Lower leg skin (tissue), 4 donors: ENCODE data around the gene CSNK1A1. TPM values are rescaled to one million over a fixed set of nuclear protein-coding genes. Genes with fewer than 3 reads are reported as not detected.
"Not testable (repeated sequence)": the region's sequence is repeated elsewhere in the genome, so short reads cannot be mapped to it uniquely, and the experiment has no call there.

Source experiments
- DNase-seq, 2 donors: peaks; one replicate each; pipeline ENCODE4 v3.0.0-alpha.2; 2019; ENCODE audit warnings: low spot score in 2 of 2
- H3K4me3 ChIP-seq: fragments of 200-600 bp; sonication (generic); 2 replicates; pipeline ENCODE4 v1.5.1; 2017; ENCODE audit warnings: mild to moderate bottlenecking, low read depth; ENCODE audit not compliant: poor library complexity, severe bottlenecking
- CTCF ChIP-seq, 3 donors: fragments of 450-650 bp; IDR thresholded peaks; one replicate each; pipeline ENCODE4 v1.5.1; 2016; ENCODE audit warnings: antibody characterized with exemption in 3 of 3, mild to moderate bottlenecking in 3 of 3, moderate library complexity in 2 of 3
- POLR2A ChIP-seq, 2 donors: fragments of 450-650 bp; IDR thresholded peaks; one replicate each; pipeline ENCODE4 v1.6.1; 2016 to 2017; ENCODE audit warnings: antibody characterized with exemption in 2 of 2, mild to moderate bottlenecking in 1 of 2, moderate library complexity in 1 of 2
- WGBS, 2 donors: methylation state at CpG; one replicate each; pipeline ENCODE4 v1.1.5; 2018; 5-methylcytosine and 5-hydroxymethylcytosine counted together
- intact Hi-C: fragments of 100-400 bp; cut with DNase I; formaldehyde crosslinking; loops from one replicate; pipeline ENCODE4 v1.15.0; 2023; ENCODE audit warnings: low total_unique reads
- total RNA-seq, 4 donors: library from RNA; depleted of rRNA; stranded (reverse); fragments of >200 nt; gene quantifications; one replicate each; pipeline ENCODE4 v1.1.0, GENCODE V29; 2016

Gene CSNK1A1
- total RNA-seq, 4 donors from 2014 or later = 270 to 297 (median 282) TPM

DNA sequence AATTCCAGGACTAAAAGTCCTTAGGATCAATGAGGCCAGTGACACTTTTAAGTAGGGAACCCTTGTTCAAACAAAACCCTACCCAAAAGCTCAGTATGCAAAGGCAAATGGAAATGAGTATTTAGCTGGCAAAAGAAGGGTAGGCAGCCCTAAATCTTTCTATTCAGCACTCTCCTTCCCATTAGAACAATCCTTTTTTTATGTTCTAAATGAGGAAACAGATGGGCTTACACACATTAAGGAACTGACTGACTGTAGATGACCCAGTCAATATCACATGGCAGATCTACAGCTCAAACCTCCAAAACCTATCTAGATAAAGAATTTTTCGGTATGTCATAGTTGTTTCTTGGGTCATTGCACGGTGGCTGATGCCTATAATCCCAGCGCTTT, 7.2 kb downstream of the CSNK1A1 start:
- no peak for DNase-seq
- no peak overlapping the region for H3K4me3 ChIP-seq
- intact Hi-C loops = no loop called here
- WGBS, 2 donors = 66 to 68% methylated on average over 3 of the region's 3 CpGs
- TF ChIP-seq CTCF (IDR thresholded peaks at IDR 0.05) (no peak), POLR2A (IDR thresholded peaks at IDR 0.05) (no peak)

DNA sequence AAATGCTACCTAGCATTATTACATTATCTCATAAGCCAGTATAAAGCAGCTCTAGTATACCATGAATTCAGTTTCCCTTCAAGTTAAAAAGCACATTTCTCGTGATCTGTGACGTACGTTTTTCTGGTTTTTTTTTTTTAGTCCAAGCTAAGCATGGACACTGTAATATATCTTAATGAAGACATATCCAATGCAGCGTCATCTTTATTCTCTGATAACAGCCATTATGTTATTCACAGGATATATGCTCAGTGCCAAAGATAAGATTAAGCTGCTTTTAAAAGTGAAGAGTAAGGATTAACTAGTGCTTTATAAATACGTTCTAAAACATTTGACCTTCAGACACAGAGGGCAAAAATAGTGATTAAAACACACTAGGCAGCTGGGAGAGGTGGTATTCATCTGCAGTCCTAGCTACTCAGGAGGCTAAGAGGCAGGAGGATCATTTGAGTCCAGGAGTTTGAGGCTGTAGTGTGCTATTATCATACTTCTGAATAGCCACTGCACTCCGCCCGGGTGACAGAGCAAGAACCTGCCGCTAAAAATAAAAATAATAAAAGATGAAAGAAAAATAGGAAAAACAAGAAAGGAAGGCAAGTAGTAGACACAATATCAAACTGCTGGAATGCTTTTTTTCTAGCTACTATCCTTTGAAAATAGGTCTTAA, 7.7 kb downstream of the CSNK1A1 start:
- DNase-seq = no peak
- WGBS, 2 donors = 38 to 43% methylated on average over 8 of the region's 8 CpGs
- intact Hi-C loops = no loop called here
- no peak overlapping the region for H3K4me3 ChIP-seq
- TF ChIP-seq CTCF (IDR thresholded peaks at IDR 0.05) (no peak), POLR2A (IDR thresholded peaks at IDR 0.05) (no peak)

DNA sequence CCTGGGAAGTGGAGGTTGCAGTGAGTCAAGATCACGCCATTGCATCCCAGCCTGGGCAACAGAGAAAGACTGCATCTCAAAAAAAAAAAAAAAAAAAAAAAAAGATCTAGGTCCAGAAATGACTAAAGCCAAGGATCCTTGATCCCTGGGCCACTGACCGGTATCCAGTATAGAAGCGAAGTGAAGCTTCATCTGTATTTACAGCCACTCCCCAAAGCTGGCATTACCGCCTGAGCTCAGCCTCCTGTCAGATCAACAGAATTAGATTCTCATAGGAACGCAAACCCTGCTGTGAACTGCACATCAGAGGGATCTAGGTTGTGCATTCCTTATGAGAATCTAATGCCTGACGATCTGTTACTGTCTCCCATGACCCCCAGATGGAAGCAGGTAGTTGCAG, 9.3 kb downstream of the CSNK1A1 start:
- WGBS, 2 donors = 74 to 77% methylated on average over 6 of the region's 6 CpGs

DNA sequence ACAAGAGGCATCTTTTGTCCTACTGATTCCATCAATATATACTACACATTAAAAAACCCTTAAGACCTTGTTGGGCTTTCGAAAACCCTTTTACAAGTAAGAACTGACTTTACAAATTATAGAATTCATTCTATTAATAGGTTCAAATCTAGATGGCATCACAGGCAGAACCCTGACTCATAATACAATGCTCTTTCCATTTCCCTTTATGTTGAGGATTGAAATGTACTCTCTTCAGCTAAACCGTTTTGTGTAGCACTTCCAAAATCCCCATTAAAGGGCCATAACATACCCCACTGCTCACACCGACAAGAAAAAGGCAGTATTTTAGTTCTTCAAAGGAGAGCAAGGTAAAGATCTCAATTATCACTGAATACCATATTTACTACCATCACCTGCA, 11.2 kb downstream of the CSNK1A1 start:
- no peak for TF ChIP-seq CTCF (IDR thresholded peaks at IDR 0.05)
- TF ChIP-seq POLR2A (IDR thresholded peaks at IDR 0.05) = no peak
- WGBS, 2 donors = 55 to 62% methylated on average over 3 of the region's 3 CpGs
- H3K4me3 ChIP-seq = no peak overlapping the region
- intact Hi-C loops = no loop called here
- DNase-seq = no peak

More for the DNA sequence above, 9.3 kb downstream of the CSNK1A1 start:
- no peak for DNase-seq
- H3K4me3 ChIP-seq = no peak overlapping the region
- intact Hi-C loops = no loop called here
- TF ChIP-seq POLR2A (IDR thresholded peaks at IDR 0.05) (no peak), CTCF (IDR thresholded peaks at IDR 0.05) (no peak)

- no peak for TF ChIP-seq POLR2A (IDR thresholded peaks at IDR 0.05)
- WGBS, 2 donors = 52 to 69% methylated on average over 1 of the region's 1 CpG
- H3K4me3 ChIP-seq = no peak overlapping the region
- no peak for DNase-seq
- intact Hi-C loops = loop anchor here (5.0 kb wide), 1 partner anchor 35 kb away; no protein-coding TSS in a partner anchor
Measured at GRCh38 chr5:149537374-149537975, 13.8 kb downstream of the CSNK1A1 start.

- intact Hi-C loops = loop anchor here (5.0 kb wide), 1 partner anchor 33 kb away; no protein-coding TSS in a partner anchor
- WGBS, 2 donors = 84% methylated on average over 6 of the region's 6 CpGs
- DNase-seq, H3K4me3 ChIP-seq: not testable (repeated sequence)
Measured at GRCh38 chr5:149535787-149536186, 15.5 kb downstream of the CSNK1A1 start.

DNA sequence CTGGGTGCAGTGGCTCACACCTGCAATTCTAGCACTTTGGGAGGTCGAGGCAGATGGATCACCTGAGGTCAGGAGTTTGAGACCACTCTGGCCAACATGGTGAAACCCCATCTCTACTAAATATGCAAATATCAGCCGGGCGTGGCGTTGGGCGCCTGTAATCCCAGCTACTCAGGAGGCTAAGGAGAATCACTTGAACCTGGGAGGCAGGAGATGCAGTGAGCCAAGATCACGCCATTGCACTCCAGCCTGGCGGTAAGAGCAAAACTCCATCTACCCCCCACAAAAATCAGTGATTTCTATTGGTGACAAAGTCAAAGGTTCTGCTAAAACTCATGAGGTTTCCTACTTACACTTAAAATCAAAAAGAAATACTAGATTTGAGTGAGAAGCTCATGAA, 18.8 kb downstream of the CSNK1A1 start:
- intact Hi-C loops = no loop called here
- TF ChIP-seq POLR2A (IDR thresholded peaks at IDR 0.05) (no peak), CTCF (IDR thresholded peaks at IDR 0.05) (no peak)
- no peak overlapping the region for H3K4me3 ChIP-seq
- 83 to 87% methylated on average over 7 of the region's 7 CpGs for WGBS, 2 donors
- DNase-seq = no peak
